GM19438 (cell line): ENCODE results near the gene SEPTIN10.
"Not testable (repeated sequence)": the region's sequence is repeated elsewhere in the genome, so short reads cannot be mapped to it uniquely, and the experiment has no call there.

Experiments used
- ATAC-seq: cut with Tn5 transposase; IDR thresholded peaks from one replicate; pipeline ENCODE4 v1.9.1; 2021; ENCODE audit warnings: low read depth; ENCODE audit not compliant: unreplicated experiment

The SEPTIN10 gene

GRCh38 chr2:109607766-109608165 lies 6.0 kb downstream of the SEPTIN10 start:
- ATAC-seq, result no peak

- no peak for ATAC-seq
Observed at GRCh38 chr2:109604597-109604996, 9.2 kb downstream of the SEPTIN10 start.

GRCh38 chr2:109602617-109603188 lies 11.1 kb downstream of the SEPTIN10 start:
- ATAC-seq, result no peak

GRCh38 chr2:109601783-109602182 lies 12.0 kb downstream of the SEPTIN10 start:
- ATAC-seq, result no peak

GRCh38 chr2:109597283-109597682 lies 16.5 kb downstream of the SEPTIN10 start:
- ATAC-seq, result no peak

- ATAC-seq, result no peak
Observed at GRCh38 chr2:109595644-109596043, 18.1 kb downstream of the SEPTIN10 start.

- ATAC-seq, result no peak
Observed at GRCh38 chr2:109594246-109594885, 19.4 kb downstream of the SEPTIN10 start.

GRCh38 chr2:109592905-109593304 lies 20.9 kb downstream of the SEPTIN10 start:
- ATAC-seq, result no peak

- ATAC-seq, result no peak
Observed at GRCh38 chr2:109591206-109591605, 22.6 kb downstream of the SEPTIN10 start.

- ATAC-seq, result no peak
Observed at GRCh38 chr2:109586687-109587086, 27.1 kb downstream of the SEPTIN10 start.

- peak; percentile 86 for ATAC-seq
Observed at GRCh38 chr2:109582928-109583895, 30.6 kb downstream of the SEPTIN10 start.

GRCh38 chr2:109577630-109578029 lies 36.1 kb downstream of the SEPTIN10 start:
- ATAC-seq, result not testable (repeated sequence)

GRCh38 chr2:109575373-109575772 lies 38.4 kb downstream of the SEPTIN10 start:
- no peak for ATAC-seq

- no peak for ATAC-seq
Observed at GRCh38 chr2:109563980-109564550, 49.7 kb downstream of the SEPTIN10 start.

GRCh38 chr2:109563288-109563687 lies 50.5 kb downstream of the SEPTIN10 start:
- ATAC-seq, result no peak

- no peak for ATAC-seq
Observed at GRCh38 chr2:109562421-109562820, 51.3 kb downstream of the SEPTIN10 start.

- ATAC-seq, result no peak
Observed at GRCh38 chr2:109560265-109560664, 53.5 kb downstream of the SEPTIN10 start.

GRCh38 chr2:109558076-109558882 lies 55.5 kb downstream of the SEPTIN10 start:
- no peak for ATAC-seq

- ATAC-seq, result no peak
Observed at GRCh38 chr2:109557309-109557708, 56.5 kb downstream of the SEPTIN10 start.

GRCh38 chr2:109555346-109555900 lies 58.3 kb downstream of the SEPTIN10 start:
- ATAC-seq, result no peak
